ENCODE measurements around the gene NDUFB4.

GRCh38 chr3:120587332-120587975 is 8.7 kb upstream of the NDUFB4 start:
- TF ChIP-seq, protein P1, sequence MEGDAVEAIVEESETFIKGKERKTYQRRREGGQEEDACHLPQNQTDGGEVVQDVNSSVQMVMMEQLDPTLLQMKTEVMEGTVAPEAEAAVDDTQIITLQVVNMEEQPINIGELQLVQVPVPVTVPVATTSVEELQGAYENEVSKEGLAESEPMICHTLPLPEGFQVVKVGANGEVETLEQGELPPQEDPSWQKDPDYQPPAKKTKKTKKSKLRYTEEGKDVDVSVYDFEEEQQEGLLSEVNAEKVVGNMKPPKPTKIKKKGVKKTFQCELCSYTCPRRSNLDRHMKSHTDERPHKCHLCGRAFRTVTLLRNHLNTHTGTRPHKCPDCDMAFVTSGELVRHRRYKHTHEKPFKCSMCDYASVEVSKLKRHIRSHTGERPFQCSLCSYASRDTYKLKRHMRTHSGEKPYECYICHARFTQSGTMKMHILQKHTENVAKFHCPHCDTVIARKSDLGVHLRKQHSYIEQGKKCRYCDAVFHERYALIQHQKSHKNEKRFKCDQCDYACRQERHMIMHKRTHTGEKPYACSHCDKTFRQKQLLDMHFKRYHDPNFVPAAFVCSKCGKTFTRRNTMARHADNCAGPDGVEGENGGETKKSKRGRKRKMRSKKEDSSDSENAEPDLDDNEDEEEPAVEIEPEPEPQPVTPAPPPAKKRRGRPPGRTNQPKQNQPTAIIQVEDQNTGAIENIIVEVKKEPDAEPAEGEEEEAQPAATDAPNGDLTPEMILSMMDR (IDR thresholded peaks at IDR 0.05), result no peak
- TF ChIP-seq POLR2A (IDR thresholded peaks at IDR 0.05), result no peak

Measured in right lobe of liver (tissue), 4 donors.